GM12878 (cell line): ENCODE data around the gene WDSUB1. TPM values are rescaled to one million over a fixed set of nuclear protein-coding genes. Genes with fewer than 3 reads are reported as not detected.

Source experiments
- ATF3 ChIP-seq: IDR thresholded peaks from 2 replicates; pipeline ENCODE4 v1.6.1; 2011; ENCODE audit warnings: low read depth, mild to moderate bottlenecking, low read length, moderate library complexity, borderline replicate concordance; ENCODE audit errors: extremely low read depth
- BCL11A ChIP-seq: IDR thresholded peaks from 2 replicates; pipeline ENCODE4 v1.6.1; 2011; ENCODE audit warnings: low read depth, low read length
- BHLHE40 ChIP-seq, 2 experiments: fragments of 450-650 bp in 1 of 2; IDR thresholded peaks; 2 replicates each; pipeline ENCODE4 v1.6.1; 2011 to 2017; ENCODE audit warnings: low read depth in 2 of 2, borderline replicate concordance in 1 of 2, improper control_type of control experiment in 1 of 2, low read length in 1 of 2, mild to moderate bottlenecking in 1 of 2
- CBX5 ChIP-seq: sonication (generic); IDR thresholded peaks from 2 replicates; pipeline ENCODE4 v1.6.1; 2016; ENCODE audit warnings: low read depth, moderate library complexity, mild to moderate bottlenecking, inconsistent platforms
- CHD2 ChIP-seq: IDR thresholded peaks from 2 replicates; pipeline ENCODE4 v1.6.1; 2011; ENCODE audit warnings: low read depth, low read length, improper control_type of control experiment, borderline replicate concordance
- CHD4 ChIP-seq: fragments of 200-600 bp; sonication (generic); IDR thresholded peaks from 2 replicates; pipeline ENCODE4 v1.6.1; 2016; ENCODE audit warnings: mild to moderate bottlenecking
- GABPA ChIP-seq: IDR thresholded peaks from 2 replicates; pipeline ENCODE4 v1.6.1; 2014; ENCODE audit warnings: antibody characterized with exemption, low read depth, mild to moderate bottlenecking, inconsistent platforms
- HDAC6 ChIP-seq: fragments of 200-600 bp; sonication (generic); IDR thresholded peaks from one replicate; pipeline ENCODE4 v1.8.0; 2017; ENCODE audit warnings: antibody characterized with exemption; ENCODE audit not compliant: unreplicated experiment
- IKZF2 ChIP-seq, 2 experiments: fragments of 450-650 bp; IDR thresholded peaks; 2 replicates each; pipeline ENCODE4 v1.6.1; 2017; ENCODE audit warnings: mild to moderate bottlenecking in 2 of 2, moderate library complexity in 2 of 2
- IRF4 ChIP-seq: IDR thresholded peaks from 2 replicates; pipeline ENCODE4 v1.6.1; 2011; ENCODE audit warnings: low read depth, low read length
- NFXL1 ChIP-seq: fragments of 450-650 bp; IDR thresholded peaks from 2 replicates; pipeline ENCODE4 v1.6.1; 2017; ENCODE audit warnings: antibody characterized with exemption, mild to moderate bottlenecking, borderline replicate concordance
- NR2C2 ChIP-seq: IDR thresholded peaks from 2 replicates; pipeline ENCODE4 v1.6.1; 2011; ENCODE audit warnings: borderline replicate concordance, low read depth; ENCODE audit not compliant: control insufficient read depth, insufficient read length
- NRF1 ChIP-seq: conservative IDR thresholded peaks from 2 replicates; pipeline ENCODE4 v1.6.1; 2011; ENCODE audit warnings: mild to moderate bottlenecking, low read depth, low read length, improper control_type of control experiment
- POLR2A ChIP-seq: IDR thresholded peaks from 2 replicates; pipeline ENCODE4 v1.6.1; 2011; ENCODE audit warnings: low read depth, mild to moderate bottlenecking, low read length
- RAD21 ChIP-seq: IDR thresholded peaks from 2 replicates; pipeline ENCODE4 v1.6.1; 2011; ENCODE audit warnings: mild to moderate bottlenecking, low read depth, low read length, moderate library complexity; ENCODE audit not compliant: insufficient read depth
- SREBF2 ChIP-seq: IDR thresholded peaks from 2 replicates; pipeline ENCODE4 v1.6.1; 2012; ENCODE audit warnings: mild to moderate bottlenecking, low read length
- TCF7 ChIP-seq: IDR thresholded peaks from 2 replicates; pipeline ENCODE4 v1.6.1; 2014; ENCODE audit warnings: antibody characterized with exemption, borderline replicate concordance
- WRNIP1 ChIP-seq: IDR thresholded peaks from 2 replicates; pipeline ENCODE4 v1.6.1; 2011; ENCODE audit warnings: low read depth, low read length, improper control_type of control experiment, borderline replicate concordance
- ZNF207 ChIP-seq: fragments of 450-650 bp; IDR thresholded peaks from 2 replicates; pipeline ENCODE4 v1.6.1; 2014; ENCODE audit warnings: antibody characterized with exemption, mild to moderate bottlenecking, borderline replicate concordance
- ZNF24 ChIP-seq: fragments of 450-650 bp; IDR thresholded peaks from 2 replicates; pipeline ENCODE4 v1.6.1; 2017; ENCODE audit warnings: antibody characterized with exemption, mild to moderate bottlenecking
- ZZZ3 ChIP-seq: IDR thresholded peaks from 2 replicates; pipeline ENCODE4 v1.6.1; 2011; ENCODE audit warnings: low read depth; ENCODE audit not compliant: control insufficient read depth, insufficient read length
- polyA plus RNA-seq, 11 experiments: library from polyadenylated mRNA; depleted of rRNA in 4 of 11; unstranded in 6 of 11; stranded (reverse) in 5 of 11; fragments of >200 nt; fragmentation: Nextera tagmentation in 4 of 11; fragmentation: Illumina TruSeq in 1 of 11; extraction: Ambion mirVana in 4 of 11; extraction: Trizol in 1 of 11; gene quantifications; 1 replicate in 1 of 11; 2 replicates in 10 of 11; pipeline versions ENCODE4 v1.2.1 to v1.2.3, GENCODE V29; 2011 to 2016; ENCODE audit warnings: inconsistent platforms in 2 of 11, missing spikeins in 2 of 11, low read depth in 1 of 11
- total RNA-seq, 4 experiments: library from RNA; depleted of rRNA in 3 of 4; stranded (reverse); fragments of >200 nt in 3 of 4; fragmentation: Illumina TruSeq in 1 of 4; extraction: Trizol in 1 of 4; gene quantifications; 2 replicates each; pipeline versions ENCODE4 v1.2.1 to v1.2.3, GENCODE V29; 2013 to 2021
- TF ChIP-seq, protein P1 (sequence below): fragments of 450-650 bp; IDR thresholded peaks from 2 replicates; pipeline ENCODE4 v1.6.1; 2017; ENCODE audit warnings: borderline replicate concordance
- TF ChIP-seq, protein P2 (sequence below): IDR thresholded peaks from 2 replicates; pipeline ENCODE4 v1.6.1; 2011; ENCODE audit warnings: low read depth, low read length, improper control_type of control experiment, borderline replicate concordance
- TF ChIP-seq, protein P3 (sequence below): fragments of 450-650 bp; IDR thresholded peaks from 2 replicates; pipeline ENCODE4 v1.6.1; 2016; ENCODE audit warnings: mild to moderate bottlenecking
- TF ChIP-seq, protein P4 (sequence below): fragments of 450-650 bp; IDR thresholded peaks from 2 replicates; pipeline ENCODE4 v1.6.1; 2018; ENCODE audit warnings: borderline replicate concordance, mild to moderate bottlenecking; ENCODE audit not compliant: partially characterized antibody

The WDSUB1 gene
- total and polyA plus RNA-seq, 10 of the 15 experiments (the other 5 are each of a cell fraction or from before 2014, with no cell fraction given) = 4.4 to 12.7 (median 7.6) TPM

DNA sequence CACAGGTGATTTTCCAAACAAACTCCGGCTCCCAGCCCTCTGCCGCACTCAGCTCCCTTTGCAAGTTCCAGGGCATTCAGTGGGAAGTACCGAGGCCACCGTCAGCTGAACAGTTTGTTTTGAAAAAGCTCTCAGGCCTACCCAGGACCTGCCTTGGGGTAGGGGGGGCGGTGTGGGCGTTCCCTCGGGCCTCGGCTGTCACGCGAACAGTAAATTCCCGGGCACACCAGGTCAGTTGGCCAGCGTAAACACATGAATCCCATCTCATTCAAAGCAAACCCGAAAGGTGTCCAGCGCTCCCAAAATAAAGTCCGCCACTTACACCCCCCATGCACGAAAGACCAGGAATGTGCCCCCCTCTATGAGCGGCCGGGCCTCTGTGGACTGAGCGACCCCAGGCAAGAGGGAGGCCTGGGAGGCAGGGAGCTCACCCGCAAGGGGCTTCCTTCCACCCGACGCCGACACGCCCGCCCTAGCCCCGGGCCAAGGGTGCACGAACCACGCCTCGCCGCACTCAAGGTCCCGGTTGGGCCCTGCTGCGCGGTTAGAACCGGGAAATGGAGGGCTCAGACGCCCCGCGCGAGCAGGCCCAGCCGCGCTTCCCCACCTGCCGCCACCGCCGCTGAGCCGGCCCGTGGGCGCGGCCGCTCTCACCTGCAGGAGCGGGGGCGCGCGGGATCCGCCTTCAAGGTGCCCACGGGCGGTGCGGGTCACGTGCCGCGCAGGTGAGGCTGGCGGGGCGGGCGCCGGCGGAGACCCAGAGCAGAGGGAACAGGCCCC is at the start of gene WDSUB1 (continued):
- TF ChIP-seq IKZF2 (IDR thresholded peaks at IDR 0.05) (peak in 1 of 2 experiments; percentile 45; a peak in 2 of 4 replicates), BCL11A (no peak), ZNF24 (0 out of 2 replicates have a peak, but pooled peaks have one; percentile 33), BHLHE40 (IDR thresholded peaks at IDR 0.05; ENCODE audit: borderline replicate concordance in 1 of 2, low read depth in 2 of 2, low read length in 1 of 2) (peak; percentile 95 to 99), IRF4 (no peak), ATF3 (peak; percentile 61; the same call in 1 of the 2 replicates), CBX5 (no peak), NFXL1 (no peak), TCF7 (no peak), ZZZ3 (no peak), POLR2A (peak; percentile 70; the same call in 1 of the 2 replicates), WRNIP1 (no peak), GABPA (no peak), RAD21 (no peak), NR2C2 (no peak), SREBF2 (no peak), CHD2 (0 out of 2 replicates have a peak, but pooled peaks have one; percentile 28), NRF1 (no peak), ZNF207 (no peak), HDAC6 (no peak), CHD4 (no peak)
- TF ChIP-seq, protein P1, sequence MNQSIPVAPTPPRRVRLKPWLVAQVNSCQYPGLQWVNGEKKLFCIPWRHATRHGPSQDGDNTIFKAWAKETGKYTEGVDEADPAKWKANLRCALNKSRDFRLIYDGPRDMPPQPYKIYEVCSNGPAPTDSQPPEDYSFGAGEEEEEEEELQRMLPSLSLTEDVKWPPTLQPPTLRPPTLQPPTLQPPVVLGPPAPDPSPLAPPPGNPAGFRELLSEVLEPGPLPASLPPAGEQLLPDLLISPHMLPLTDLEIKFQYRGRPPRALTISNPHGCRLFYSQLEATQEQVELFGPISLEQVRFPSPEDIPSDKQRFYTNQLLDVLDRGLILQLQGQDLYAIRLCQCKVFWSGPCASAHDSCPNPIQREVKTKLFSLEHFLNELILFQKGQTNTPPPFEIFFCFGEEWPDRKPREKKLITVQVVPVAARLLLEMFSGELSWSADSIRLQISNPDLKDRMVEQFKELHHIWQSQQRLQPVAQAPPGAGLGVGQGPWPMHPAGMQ = no peak
- TF ChIP-seq, protein P2, sequence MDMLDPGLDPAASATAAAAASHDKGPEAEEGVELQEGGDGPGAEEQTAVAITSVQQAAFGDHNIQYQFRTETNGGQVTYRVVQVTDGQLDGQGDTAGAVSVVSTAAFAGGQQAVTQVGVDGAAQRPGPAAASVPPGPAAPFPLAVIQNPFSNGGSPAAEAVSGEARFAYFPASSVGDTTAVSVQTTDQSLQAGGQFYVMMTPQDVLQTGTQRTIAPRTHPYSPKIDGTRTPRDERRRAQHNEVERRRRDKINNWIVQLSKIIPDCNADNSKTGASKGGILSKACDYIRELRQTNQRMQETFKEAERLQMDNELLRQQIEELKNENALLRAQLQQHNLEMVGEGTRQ = peak; percentile 54
- TF ChIP-seq, protein P3, sequence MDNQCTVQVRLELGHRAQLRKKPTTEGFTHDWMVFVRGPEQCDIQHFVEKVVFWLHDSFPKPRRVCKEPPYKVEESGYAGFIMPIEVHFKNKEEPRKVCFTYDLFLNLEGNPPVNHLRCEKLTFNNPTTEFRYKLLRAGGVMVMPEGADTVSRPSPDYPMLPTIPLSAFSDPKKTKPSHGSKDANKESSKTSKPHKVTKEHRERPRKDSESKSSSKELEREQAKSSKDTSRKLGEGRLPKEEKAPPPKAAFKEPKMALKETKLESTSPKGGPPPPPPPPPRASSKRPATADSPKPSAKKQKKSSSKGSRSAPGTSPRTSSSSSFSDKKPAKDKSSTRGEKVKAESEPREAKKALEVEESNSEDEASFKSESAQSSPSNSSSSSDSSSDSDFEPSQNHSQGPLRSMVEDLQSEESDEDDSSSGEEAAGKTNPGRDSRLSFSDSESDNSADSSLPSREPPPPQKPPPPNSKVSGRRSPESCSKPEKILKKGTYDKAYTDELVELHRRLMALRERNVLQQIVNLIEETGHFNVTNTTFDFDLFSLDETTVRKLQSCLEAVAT = no peak
- TF ChIP-seq, protein P4, sequence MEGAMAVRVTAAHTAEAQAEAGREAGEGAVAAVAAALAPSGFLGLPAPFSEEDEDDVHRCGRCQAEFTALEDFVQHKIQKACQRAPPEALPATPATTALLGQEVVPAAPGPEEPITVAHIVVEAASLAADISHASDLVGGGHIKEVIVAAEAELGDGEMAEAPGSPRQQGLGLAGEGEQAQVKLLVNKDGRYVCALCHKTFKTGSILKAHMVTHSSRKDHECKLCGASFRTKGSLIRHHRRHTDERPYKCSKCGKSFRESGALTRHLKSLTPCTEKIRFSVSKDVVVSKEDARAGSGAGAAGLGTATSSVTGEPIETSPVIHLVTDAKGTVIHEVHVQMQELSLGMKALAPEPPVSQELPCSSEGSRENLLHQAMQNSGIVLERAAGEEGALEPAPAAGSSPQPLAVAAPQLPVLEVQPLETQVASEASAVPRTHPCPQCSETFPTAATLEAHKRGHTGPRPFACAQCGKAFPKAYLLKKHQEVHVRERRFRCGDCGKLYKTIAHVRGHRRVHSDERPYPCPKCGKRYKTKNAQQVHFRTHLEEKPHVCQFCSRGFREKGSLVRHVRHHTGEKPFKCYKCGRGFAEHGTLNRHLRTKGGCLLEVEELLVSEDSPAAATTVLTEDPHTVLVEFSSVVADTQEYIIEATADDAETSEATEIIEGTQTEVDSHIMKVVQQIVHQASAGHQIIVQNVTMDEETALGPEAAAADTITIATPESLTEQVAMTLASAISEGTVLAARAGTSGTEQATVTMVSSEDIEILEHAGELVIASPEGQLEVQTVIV = no peak
